Measurements from ENCODE around the gene C1orf159. TPM values are rescaled to one million over a fixed set of nuclear protein-coding genes. Genes with fewer than 3 reads are reported as not detected.

C1orf159 gene
- total RNA-seq, 1 donor from 2014 or later, result 20.2 TPM

GRCh38 chr1:1051127-1051810 is 64.6 kb downstream of the C1orf159 start:
- no peak overlapping the region for H3K4me3 ChIP-seq (ENCODE audit: low read depth, low read length)

GRCh38 chr1:1050577-1051052 is 65.3 kb downstream of the C1orf159 start:
- TF ChIP-seq CTCF (conservative IDR thresholded peaks at IDR 0.05; ENCODE audit: low read depth, low read length), result no peak
- H3K4me3 ChIP-seq (ENCODE audit: low read depth, low read length), result no peak overlapping the region

More at GRCh38 chr1:1051127-1051810, 64.6 kb downstream of the C1orf159 start:
- no peak for DNase-seq (ENCODE audit: low read depth)
- no peak for TF ChIP-seq CTCF (conservative IDR thresholded peaks at IDR 0.05; ENCODE audit: low read depth, low read length)

GRCh38 chr1:1049318-1050165 is 66.3 kb downstream of the C1orf159 start:
- no peak for DNase-seq (ENCODE audit: low read depth)
- no peak overlapping the region for H3K4me3 ChIP-seq (ENCODE audit: low read depth, low read length)
- no peak for TF ChIP-seq CTCF (conservative IDR thresholded peaks at IDR 0.05; ENCODE audit: low read depth, low read length)

More at GRCh38 chr1:1050577-1051052, 65.3 kb downstream of the C1orf159 start:
- DNase-seq (ENCODE audit: low read depth), result no peak

- no peak overlapping the region for H3K4me3 ChIP-seq (ENCODE audit: low read depth, low read length)
- no peak for TF ChIP-seq CTCF (conservative IDR thresholded peaks at IDR 0.05; ENCODE audit: low read depth, low read length)
- DNase-seq (ENCODE audit: low read depth), result no peak
These were observed 67.1 kb downstream of the C1orf159 start for GRCh38 chr1:1048765-1049164.

- no peak for TF ChIP-seq CTCF (conservative IDR thresholded peaks at IDR 0.05; ENCODE audit: low read depth, low read length)
- no peak for DNase-seq (ENCODE audit: low read depth)
- H3K4me3 ChIP-seq (ENCODE audit: low read depth, low read length), result no peak overlapping the region
These were observed 67.9 kb downstream of the C1orf159 start for GRCh38 chr1:1047963-1048362.

- DNase-seq (ENCODE audit: low read depth), result no peak
- TF ChIP-seq CTCF (conservative IDR thresholded peaks at IDR 0.05; ENCODE audit: low read depth, low read length), result no peak
- no peak overlapping the region for H3K4me3 ChIP-seq (ENCODE audit: low read depth, low read length)
These were observed 68.5 kb downstream of the C1orf159 start for GRCh38 chr1:1047407-1047806.
